Measurements from ENCODE around the gene LASP1. TPM values are rescaled to one million over a fixed set of nuclear protein-coding genes. Genes with fewer than 3 reads are reported as not detected.

The LASP1 gene
- total and polyA plus RNA-seq, 2 donors (not counting 3 experiments of a cell fraction or from before 2014, with no cell fraction given), result 214 to 242 TPM

DNA sequence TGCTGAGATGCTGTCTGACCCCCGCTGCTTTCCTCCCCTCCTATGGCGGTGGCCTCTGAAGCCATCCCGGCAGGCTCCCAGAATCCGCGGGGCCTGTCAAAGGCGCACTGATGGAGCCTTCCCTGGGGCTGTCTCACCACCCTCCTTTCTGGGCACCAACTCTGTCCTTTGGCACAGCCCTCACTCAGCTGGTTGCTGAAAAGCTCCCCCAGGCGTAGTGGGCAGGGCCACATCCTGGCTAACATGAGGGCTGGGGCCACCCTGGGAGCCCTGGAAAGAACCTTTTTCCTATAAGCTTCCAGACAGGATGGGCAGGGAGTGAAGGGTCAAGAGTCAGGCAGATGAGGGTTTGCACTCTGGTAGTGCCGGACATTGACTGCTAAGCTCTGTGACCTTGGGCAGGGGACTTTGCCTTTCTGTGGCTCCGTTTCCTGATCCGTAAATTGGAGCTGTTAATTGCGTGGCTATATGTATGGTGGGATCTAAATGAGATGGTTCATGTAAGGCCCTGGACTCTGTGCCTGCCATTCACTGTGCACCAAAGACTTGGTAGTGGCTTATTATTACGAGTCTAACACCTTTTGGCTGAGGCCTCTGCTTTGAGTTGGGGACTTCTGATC lies 27.9 kb downstream of the LASP1 start:
- no peaks in the 10 kb centered on the region for H4K20me1 ChIP-seq (replicated peaks; ENCODE audit: control insufficient read depth, extremely low read depth, insufficient read depth, low read length)
- H3K9me1 ChIP-seq (replicated peaks; ENCODE audit: control insufficient read depth, extremely low read depth, insufficient read depth, low read length), result no peaks in the 10 kb centered on the region
- H3K4me2 ChIP-seq (ENCODE audit: insufficient read depth, low read length), result no peak overlapping the region
- H3K36me3 ChIP-seq (ENCODE audit: control insufficient read depth in 2 of 2, extremely low read depth in 1 of 2, insufficient read depth in 2 of 2, low read length in 2 of 2), result peaks cover 0 to 10% of the 10 kb centered on the region in 2 experiments
- ChIA-PET CTCF (interaction anchor here (1.1 to 4.1 kb wide), 9 partner anchors 9 to 277 kb away, joined by 3 to 18 read pairs (median 7); partner anchors contain the start of genes LASP1 and LASP1NB), POLR2A (interaction anchor here (0.6 to 1.4 kb wide), 3 partner anchors 28 to 466 kb away, joined by 3 to 8 read pairs (median 4); partner anchors contain the start of genes LASP1 and RPL19)
- H2AFZ ChIP-seq (ENCODE audit: low read depth, low read length), result no peak overlapping the region
- peaks cover 14% of the 10 kb centered on the region for H3K79me2 ChIP-seq (ENCODE audit: control insufficient read depth, insufficient read depth, low read length)
- H3K27me3 ChIP-seq (ENCODE audit: control insufficient read depth in 2 of 2, insufficient read depth in 2 of 2, low read length in 2 of 2), result no peaks in the 10 kb centered on the region
- peak; percentile 46 for DNase-seq (ENCODE audit: low read depth, low spot score)
- no peak for FAIRE-seq
- intact Hi-C loops (cut with micrococcal nuclease) (loop anchor here (1.0 to 2.0 kb wide), 2 partner anchors 17 to 26 kb away; no protein-coding TSS in a partner anchor), dilution Hi-C loops (cut with MboI; ENCODE audit: extremely low pct_ligation_motif_present, low sequenced_read_pairs) (no loop called here)
- H3K9me3 ChIP-seq (replicated peaks; ENCODE audit: control insufficient read depth, insufficient read depth, low read length), result no peaks in the 10 kb centered on the region
- no peak overlapping the region for H3K4me3 ChIP-seq (replicated peaks in 1 of 3; ENCODE audit: insufficient read depth in 1 of 3, low read depth in 1 of 3, low read length in 3 of 3)
- H3K4me1 ChIP-seq (ENCODE audit: control insufficient read depth, extremely low read depth, insufficient read depth, low read length), result peaks cover 68% of the 10 kb centered on the region
- no TSS peak for BruUV-seq (replicated peaks)
- no peak for TF ChIP-seq FOS (IDR thresholded peaks at IDR 0.05; ENCODE audit: borderline replicate concordance, insufficient read depth, low read length)
- no peak for TF ChIP-seq EZH2 (IDR thresholded peaks at IDR 0.05; ENCODE audit: borderline replicate concordance, low read depth, low read length, severe bottlenecking)
- TF ChIP-seq JUN (IDR thresholded peaks at IDR 0.05; ENCODE audit: borderline replicate concordance, insufficient read depth, insufficient read length, low read depth), result no peak
- TF ChIP-seq MAX (IDR thresholded peaks at IDR 0.05; ENCODE audit: insufficient read depth, insufficient read length), result no peak
- TF ChIP-seq POLR2A (IDR thresholded peaks at IDR 0.05; ENCODE audit: low read depth, low read length), result no peak
- TF ChIP-seq POLR2AphosphoS5 (IDR thresholded peaks at IDR 0.05; ENCODE audit: insufficient read depth, low read depth, low read length), result no peak
- no peak for TF ChIP-seq MYC (IDR thresholded peaks at IDR 0.05; ENCODE audit: low read depth, low read length)
- TF ChIP-seq, protein P1, sequence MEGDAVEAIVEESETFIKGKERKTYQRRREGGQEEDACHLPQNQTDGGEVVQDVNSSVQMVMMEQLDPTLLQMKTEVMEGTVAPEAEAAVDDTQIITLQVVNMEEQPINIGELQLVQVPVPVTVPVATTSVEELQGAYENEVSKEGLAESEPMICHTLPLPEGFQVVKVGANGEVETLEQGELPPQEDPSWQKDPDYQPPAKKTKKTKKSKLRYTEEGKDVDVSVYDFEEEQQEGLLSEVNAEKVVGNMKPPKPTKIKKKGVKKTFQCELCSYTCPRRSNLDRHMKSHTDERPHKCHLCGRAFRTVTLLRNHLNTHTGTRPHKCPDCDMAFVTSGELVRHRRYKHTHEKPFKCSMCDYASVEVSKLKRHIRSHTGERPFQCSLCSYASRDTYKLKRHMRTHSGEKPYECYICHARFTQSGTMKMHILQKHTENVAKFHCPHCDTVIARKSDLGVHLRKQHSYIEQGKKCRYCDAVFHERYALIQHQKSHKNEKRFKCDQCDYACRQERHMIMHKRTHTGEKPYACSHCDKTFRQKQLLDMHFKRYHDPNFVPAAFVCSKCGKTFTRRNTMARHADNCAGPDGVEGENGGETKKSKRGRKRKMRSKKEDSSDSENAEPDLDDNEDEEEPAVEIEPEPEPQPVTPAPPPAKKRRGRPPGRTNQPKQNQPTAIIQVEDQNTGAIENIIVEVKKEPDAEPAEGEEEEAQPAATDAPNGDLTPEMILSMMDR (IDR thresholded peaks at IDR 0.05; ENCODE audit: extremely low read depth in 1 of 2, insufficient read depth in 1 of 2, low read depth in 1 of 2, low read length in 2 of 2), result no peak
- no peak for TF ChIP-seq GATA2 (IDR thresholded peaks at IDR 0.05; ENCODE audit: insufficient read depth, insufficient read length, low read depth, low read length)
- no peak overlapping the region for H3K9ac ChIP-seq (replicated peaks; ENCODE audit: extremely low read depth, insufficient read depth, low read length)
- H3K27ac ChIP-seq (ENCODE audit: insufficient read depth, low read depth, low read length), result peak overlapping the region; percentile 51
